Glutamatergic neuron (in vitro differentiated cells): ENCODE measurements around the gene POMZP3. TPM values are rescaled to one million over a fixed set of nuclear protein-coding genes. Genes with fewer than 3 reads are reported as not detected.
"Not testable (repeated sequence)": the region's sequence is repeated elsewhere in the genome, so short reads cannot be mapped to it uniquely, and the experiment has no call there.

Source experiments
- DNase-seq: peaks from one replicate; pipeline ENCODE4 v3.0.0; 2022
- H3K27ac Mint-ChIP-seq: one replicate; pipeline ENCODE4 v1.8.0; 2020; ENCODE audit warnings: mild to moderate bottlenecking, mixed read lengths, inconsistent platforms; ENCODE audit not compliant: unreplicated experiment
- H3K27me3 Mint-ChIP-seq: one replicate; pipeline ENCODE4 v1.8.0; 2020; ENCODE audit warnings: mild to moderate bottlenecking, moderate library complexity, mixed read lengths, inconsistent platforms; ENCODE audit not compliant: unreplicated experiment
- H3K36me3 Mint-ChIP-seq: one replicate; pipeline ENCODE4 v1.8.0; 2020; ENCODE audit warnings: mild to moderate bottlenecking, mixed read lengths, inconsistent platforms; ENCODE audit not compliant: unreplicated experiment
- H3K4me1 Mint-ChIP-seq: one replicate; pipeline ENCODE4 v1.8.0; 2020; ENCODE audit warnings: mild to moderate bottlenecking, low read depth, mixed read lengths, inconsistent platforms; ENCODE audit not compliant: unreplicated experiment
- H3K4me3 Mint-ChIP-seq: one replicate; pipeline ENCODE4 v1.8.0; 2020; ENCODE audit warnings: mild to moderate bottlenecking, mixed read lengths, inconsistent platforms; ENCODE audit not compliant: unreplicated experiment
- H3K9me3 Mint-ChIP-seq: one replicate; pipeline ENCODE4 v1.8.0; 2020; ENCODE audit warnings: mild to moderate bottlenecking, moderate library complexity, mixed read lengths, inconsistent platforms; ENCODE audit not compliant: unreplicated experiment
- long read RNA-seq: library from polyadenylated mRNA; unstranded; transcript quantifications from one replicate; pipeline ENCODE4 v2.0.0, GENCODE V29; 2020; ENCODE audit not compliant: unreplicated experiment
- total RNA-seq: library from RNA; stranded (reverse); fragmentation: NEBNext Ultra II Directional; extraction: Animal tissue kit (Norgen Biotek cat#: 25700); gene quantifications from one replicate; pipeline ENCODE4 v1.2.1, GENCODE V29; 2021; ENCODE audit not compliant: unreplicated experiment
- TF ChIP-seq, protein P1 (sequence below): fragments of 200-600 bp; sonication (generic); IDR thresholded peaks from one replicate; pipeline ENCODE4 v1.5.0; 2021; ENCODE audit not compliant: partially characterized antibody, unreplicated experiment

The POMZP3 gene
- 29.5 TPM for total RNA-seq
- long read RNA-seq, transcript POMZP3-202 (7 exons, 1,490 nt), result major isoform, 10 of 14 reads
- long read RNA-seq, partial matches to known transcripts, result 3 of 14 reads
- long read RNA-seq, other reads (novel, unspliced or antisense), result 0 of 14 reads

DNA sequence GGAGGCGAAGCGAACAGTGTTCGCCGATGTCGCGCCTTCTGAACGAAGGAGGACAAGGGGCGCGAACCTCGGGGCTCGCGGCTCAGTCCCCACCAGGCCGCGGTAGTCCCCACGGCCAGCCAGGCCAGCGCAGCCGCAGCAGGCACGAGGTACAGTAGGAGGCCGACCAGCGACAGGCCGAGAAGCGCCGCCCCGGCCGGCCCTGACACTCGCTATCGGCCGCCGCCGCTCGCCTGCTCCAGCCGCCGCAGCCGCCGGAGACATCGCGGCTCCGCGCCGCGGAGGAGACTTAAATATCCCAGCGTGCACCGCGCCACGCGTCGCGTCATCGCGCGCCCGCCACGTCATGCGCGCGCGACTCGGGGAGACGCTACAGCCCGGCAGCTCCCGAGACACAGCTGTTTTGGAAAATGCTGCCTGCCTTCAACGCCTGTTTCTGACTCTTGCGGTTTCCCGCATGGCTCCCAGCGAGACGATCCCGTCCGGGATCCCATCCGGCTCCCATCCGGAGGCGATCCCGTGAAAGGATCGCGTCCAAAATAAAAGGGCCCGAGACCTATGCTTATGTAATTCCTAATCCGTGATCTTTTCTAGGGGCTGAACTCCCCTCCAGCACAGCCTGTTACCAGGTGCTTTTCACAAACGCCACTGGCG is at the start of gene POMZP3:
Gene POMZP3, minus strand, starts transcription at position 291 of the 654 bp plus-strand sequence. CDS start 1,215 bp downstream, outside the sequence.
- not testable (repeated sequence) for H3K4me1 Mint-ChIP-seq, H3K27me3 Mint-ChIP-seq, H3K36me3 Mint-ChIP-seq, H3K9me3 Mint-ChIP-seq
- H3K27ac Mint-ChIP-seq, result peak within 1 kb of the TSS; percentile 97
- DNase-seq, result peak; percentile 43
- H3K4me3 Mint-ChIP-seq, result peak within 1 kb of the TSS; percentile 95

DNA sequence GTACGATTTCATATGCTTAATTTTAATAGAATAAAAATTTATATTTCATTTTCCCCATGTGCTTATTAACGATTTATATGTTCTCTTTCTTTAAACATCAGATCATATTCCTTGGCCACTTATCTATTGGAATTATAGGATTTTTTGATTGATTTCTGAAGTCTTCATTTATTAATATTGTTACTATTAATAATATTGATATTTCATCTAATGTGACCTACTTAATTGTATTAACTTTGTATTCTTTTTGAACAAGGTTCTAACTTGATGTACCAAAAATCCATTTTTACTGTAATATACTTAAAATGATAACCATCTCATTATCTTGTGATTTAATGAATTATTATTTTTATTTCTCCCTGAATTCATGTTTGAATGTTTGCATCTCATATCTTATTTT is 48.7 kb upstream of the POMZP3 start:
- H3K36me3 Mint-ChIP-seq, DNase-seq, H3K4me3 Mint-ChIP-seq, H3K27me3 Mint-ChIP-seq, H3K4me1 Mint-ChIP-seq, H3K27ac Mint-ChIP-seq, H3K9me3 Mint-ChIP-seq: not testable (repeated sequence)

GRCh38 chr7:76673346-76673745 is 46.3 kb upstream of the POMZP3 start:
- not testable (repeated sequence) for H3K36me3 Mint-ChIP-seq, H3K4me3 Mint-ChIP-seq, H3K9me3 Mint-ChIP-seq, DNase-seq, H3K27me3 Mint-ChIP-seq, H3K4me1 Mint-ChIP-seq, H3K27ac Mint-ChIP-seq

DNA sequence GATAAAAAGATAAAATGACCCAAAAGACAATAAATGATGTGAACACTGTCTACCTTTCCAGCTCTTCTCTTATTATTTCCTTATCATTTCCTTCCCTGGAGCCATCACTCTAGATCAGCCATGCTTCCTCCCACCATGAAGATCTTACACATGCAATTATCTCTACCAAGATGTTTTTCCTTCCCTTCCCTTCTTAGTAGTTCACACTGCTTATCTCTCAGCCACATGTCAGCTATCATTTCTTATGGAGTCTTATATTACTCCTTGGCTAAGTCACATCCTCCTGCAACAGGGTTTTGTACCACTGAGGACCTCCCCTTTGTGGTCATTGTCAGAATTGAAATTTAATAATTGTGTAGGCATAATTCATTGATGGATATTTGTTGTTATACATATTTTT is 32.1 kb upstream of the POMZP3 start:
- not testable (repeated sequence) for H3K4me3 Mint-ChIP-seq, H3K27me3 Mint-ChIP-seq, H3K4me1 Mint-ChIP-seq, H3K36me3 Mint-ChIP-seq, DNase-seq, H3K9me3 Mint-ChIP-seq, H3K27ac Mint-ChIP-seq

DNA sequence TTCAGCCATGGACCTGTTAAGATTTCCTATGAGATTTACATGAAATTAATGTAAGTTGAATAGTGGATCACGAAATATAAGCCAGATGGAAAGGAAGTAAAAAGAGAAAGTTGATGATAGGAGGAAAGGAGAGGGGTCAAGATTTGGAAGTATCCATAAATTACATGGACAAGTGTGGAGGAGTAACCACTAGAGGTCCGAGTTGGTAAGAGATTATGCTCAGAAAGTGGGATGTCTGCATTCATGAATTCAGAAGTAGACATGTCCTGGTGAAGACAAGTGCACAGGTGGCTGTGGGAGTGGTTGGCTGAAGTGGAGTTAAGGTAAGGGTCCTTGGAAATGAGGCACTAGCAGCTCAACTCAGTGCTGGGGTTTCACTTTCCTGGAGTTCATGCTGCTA is 29.3 kb upstream of the POMZP3 start:
- H3K4me1 Mint-ChIP-seq, H3K4me3 Mint-ChIP-seq, H3K9me3 Mint-ChIP-seq, DNase-seq, H3K27ac Mint-ChIP-seq, H3K36me3 Mint-ChIP-seq, H3K27me3 Mint-ChIP-seq: not testable (repeated sequence)

DNA sequence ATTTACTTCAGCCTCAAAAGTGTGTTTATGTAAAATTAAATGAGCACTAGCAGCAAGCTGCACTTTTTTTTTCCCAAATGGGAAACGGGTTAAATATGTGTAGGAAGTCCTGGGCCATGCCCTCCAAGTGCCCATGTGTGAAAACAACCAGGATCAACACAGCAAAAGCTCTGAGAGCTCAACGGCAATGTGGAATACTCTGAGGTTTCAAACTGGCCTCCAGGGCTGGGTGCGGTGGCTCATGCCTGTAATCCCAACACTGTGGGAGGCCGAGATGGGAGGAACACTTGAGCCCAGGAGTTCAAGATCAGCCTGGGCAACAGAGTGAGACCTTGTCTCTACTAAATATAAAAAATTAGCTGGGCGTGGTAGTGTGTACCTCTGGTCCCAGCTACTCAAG is 15.5 kb upstream of the POMZP3 start:
- not testable (repeated sequence) for H3K36me3 Mint-ChIP-seq, H3K27me3 Mint-ChIP-seq, H3K4me3 Mint-ChIP-seq, H3K27ac Mint-ChIP-seq, H3K9me3 Mint-ChIP-seq, H3K4me1 Mint-ChIP-seq, DNase-seq

GRCh38 chr7:76637061-76637691 is 10.1 kb upstream of the POMZP3 start:
- not testable (repeated sequence) for H3K27ac Mint-ChIP-seq, H3K27me3 Mint-ChIP-seq, H3K9me3 Mint-ChIP-seq, H3K36me3 Mint-ChIP-seq, H3K4me3 Mint-ChIP-seq, DNase-seq, H3K4me1 Mint-ChIP-seq
- TF ChIP-seq, protein P1, sequence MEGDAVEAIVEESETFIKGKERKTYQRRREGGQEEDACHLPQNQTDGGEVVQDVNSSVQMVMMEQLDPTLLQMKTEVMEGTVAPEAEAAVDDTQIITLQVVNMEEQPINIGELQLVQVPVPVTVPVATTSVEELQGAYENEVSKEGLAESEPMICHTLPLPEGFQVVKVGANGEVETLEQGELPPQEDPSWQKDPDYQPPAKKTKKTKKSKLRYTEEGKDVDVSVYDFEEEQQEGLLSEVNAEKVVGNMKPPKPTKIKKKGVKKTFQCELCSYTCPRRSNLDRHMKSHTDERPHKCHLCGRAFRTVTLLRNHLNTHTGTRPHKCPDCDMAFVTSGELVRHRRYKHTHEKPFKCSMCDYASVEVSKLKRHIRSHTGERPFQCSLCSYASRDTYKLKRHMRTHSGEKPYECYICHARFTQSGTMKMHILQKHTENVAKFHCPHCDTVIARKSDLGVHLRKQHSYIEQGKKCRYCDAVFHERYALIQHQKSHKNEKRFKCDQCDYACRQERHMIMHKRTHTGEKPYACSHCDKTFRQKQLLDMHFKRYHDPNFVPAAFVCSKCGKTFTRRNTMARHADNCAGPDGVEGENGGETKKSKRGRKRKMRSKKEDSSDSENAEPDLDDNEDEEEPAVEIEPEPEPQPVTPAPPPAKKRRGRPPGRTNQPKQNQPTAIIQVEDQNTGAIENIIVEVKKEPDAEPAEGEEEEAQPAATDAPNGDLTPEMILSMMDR, result peak; percentile 49

DNA sequence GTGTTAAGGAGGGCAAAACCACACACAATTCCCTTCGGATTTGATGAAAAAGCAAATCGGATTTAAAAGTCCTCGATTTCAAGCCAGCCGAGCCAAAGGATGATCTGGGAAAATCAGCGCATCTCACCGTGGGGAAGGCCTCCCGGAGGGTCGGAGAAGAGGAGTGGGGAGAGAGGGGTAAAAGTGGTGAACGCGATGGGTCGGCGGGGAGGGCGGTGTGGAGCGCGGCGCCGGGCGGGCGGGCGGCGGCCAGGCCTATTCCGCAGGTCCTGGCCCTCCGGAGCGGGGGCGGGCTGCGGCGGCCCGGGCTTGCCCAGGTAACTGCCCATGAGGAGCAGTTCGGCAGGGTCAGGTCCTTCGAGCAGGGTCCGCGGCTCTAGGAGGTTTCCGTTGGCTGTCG is 498 bp downstream of the POMZP3 start:
- Mint-ChIP-seq H3K27ac (peak overlapping the region; percentile 97), H3K4me3 (peak overlapping the region; percentile 95)
- not testable (repeated sequence) for H3K27me3 Mint-ChIP-seq, H3K9me3 Mint-ChIP-seq, H3K4me1 Mint-ChIP-seq, H3K36me3 Mint-ChIP-seq
- DNase-seq, result peak; percentile 57

- H3K9me3 Mint-ChIP-seq, H3K4me3 Mint-ChIP-seq, H3K27me3 Mint-ChIP-seq, DNase-seq, H3K27ac Mint-ChIP-seq, H3K4me1 Mint-ChIP-seq, H3K36me3 Mint-ChIP-seq: not testable (repeated sequence)
These were observed 7.5 kb downstream of the POMZP3 start for GRCh38 chr7:76619439-76620190.

DNA sequence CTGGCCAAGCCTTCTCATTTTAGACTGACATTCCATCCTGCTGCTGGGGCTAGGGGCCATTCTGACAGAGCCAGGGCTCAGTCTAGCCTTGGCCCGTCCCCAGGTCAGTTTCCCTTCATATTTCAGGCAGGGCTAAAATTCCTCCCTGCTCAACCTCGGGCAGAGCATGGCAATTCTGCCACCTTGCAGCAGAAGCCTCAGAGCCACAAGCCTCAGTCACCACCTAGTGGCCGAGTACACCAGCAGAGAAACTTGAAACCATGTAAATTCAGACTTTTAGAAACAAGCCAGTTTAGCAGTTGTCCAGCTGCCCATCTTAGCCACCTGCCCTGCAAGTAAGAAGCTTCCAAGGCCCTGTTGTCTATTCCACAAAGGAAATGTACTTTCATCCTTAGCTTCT is 13.3 kb downstream of the POMZP3 start:
- not testable (repeated sequence) for H3K36me3 Mint-ChIP-seq, H3K4me1 Mint-ChIP-seq, H3K27ac Mint-ChIP-seq, H3K27me3 Mint-ChIP-seq, H3K4me3 Mint-ChIP-seq, H3K9me3 Mint-ChIP-seq
- DNase-seq, result peak; percentile 38

DNA sequence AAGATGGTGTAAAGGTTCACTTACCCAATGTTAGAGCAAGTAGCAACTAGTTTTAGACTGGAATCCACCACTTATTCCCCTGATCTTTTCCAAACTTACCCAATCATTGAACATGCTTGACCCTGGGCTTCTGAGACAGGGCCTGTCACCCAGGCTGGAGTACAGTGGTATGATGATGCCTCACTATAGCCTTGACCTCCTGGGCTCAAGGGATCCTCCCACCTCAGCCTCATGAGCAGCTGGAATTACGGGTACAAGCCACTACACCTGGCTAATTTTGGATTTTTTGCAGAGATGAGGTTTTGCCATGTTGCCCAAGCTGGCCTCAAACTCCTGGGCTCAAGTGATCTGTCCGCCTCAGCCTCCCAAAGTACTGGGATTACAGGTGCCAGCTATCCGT is 14.8 kb downstream of the POMZP3 start:
- not testable (repeated sequence) for H3K4me3 Mint-ChIP-seq, DNase-seq, H3K36me3 Mint-ChIP-seq, H3K9me3 Mint-ChIP-seq, H3K4me1 Mint-ChIP-seq, H3K27me3 Mint-ChIP-seq, H3K27ac Mint-ChIP-seq
